Stimulated activated CD4-positive, alpha-beta T cell treated with anti-CD3 and anti-CD28 coated beads, Interleukin-1b, Interleukin-23, amount 100 ng/mL, for 24 hours (primary cell): ENCODE results near the gene PDCD1.
"Not testable (repeated sequence)": the region's sequence is repeated elsewhere in the genome, so short reads cannot be mapped to it uniquely, and the experiment has no call there.

Experiments
- DNase-seq, 4 experiments: peaks; one replicate each; pipeline ENCODE4 v3.0.0-alpha.2; 2020; ENCODE audit warnings: low read depth in 4 of 4, low spot score in 1 of 4

The PDCD1 gene

DNA sequence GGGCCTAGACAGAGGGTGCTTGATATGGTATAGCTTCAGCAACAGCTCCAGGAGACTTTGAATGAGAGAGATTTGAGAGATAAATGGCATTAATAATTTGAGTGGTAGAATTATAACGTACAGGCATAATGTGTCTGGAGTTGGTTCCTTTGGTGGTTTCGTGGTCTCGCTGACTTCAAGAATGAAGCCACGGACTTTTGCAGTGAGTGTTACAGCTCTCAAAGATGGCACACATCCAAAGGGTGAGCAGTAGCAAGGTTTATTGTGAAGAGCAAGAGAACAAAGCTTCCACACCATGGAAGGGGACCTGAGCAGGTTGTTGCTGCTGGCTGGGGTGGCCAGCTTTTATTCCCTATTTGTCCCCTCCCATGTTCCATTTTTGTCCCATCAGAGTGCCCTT, 23.1 kb downstream of the PDCD1 start:
- no peak for DNase-seq

DNA sequence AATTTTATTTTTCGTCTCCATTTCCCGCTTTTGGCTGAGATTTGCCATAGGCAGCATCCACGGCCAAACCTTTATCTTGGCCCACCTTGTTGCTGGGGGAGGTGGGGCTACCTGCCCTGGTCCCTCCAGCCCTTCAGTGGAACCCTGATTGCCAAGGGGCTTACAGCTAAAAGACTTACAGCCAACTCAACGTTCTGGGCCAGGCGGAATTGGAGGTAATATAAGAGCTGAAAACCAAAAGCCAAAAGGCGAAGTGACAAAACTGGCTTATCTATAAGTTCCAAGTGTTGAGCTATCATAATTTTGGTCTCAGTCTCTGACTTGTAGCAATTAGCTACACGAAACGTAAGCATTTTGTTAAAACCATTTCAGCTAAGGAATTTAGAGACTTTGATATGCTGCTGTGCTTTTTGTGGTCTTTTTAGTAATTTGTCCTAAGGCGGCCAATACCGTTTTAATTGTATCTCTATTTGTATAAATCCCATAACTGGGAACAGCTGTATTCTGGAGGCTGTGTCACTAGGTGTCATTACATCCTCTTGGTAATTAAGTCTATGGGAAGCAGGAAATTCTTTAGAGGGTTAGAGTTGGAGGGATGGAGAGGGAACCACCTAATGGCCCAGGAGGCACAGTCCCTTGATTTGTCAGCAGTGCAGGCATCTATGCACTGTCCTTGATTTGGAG, 24.0 kb downstream of the PDCD1 start:
- DNase-seq = no peak

DNA sequence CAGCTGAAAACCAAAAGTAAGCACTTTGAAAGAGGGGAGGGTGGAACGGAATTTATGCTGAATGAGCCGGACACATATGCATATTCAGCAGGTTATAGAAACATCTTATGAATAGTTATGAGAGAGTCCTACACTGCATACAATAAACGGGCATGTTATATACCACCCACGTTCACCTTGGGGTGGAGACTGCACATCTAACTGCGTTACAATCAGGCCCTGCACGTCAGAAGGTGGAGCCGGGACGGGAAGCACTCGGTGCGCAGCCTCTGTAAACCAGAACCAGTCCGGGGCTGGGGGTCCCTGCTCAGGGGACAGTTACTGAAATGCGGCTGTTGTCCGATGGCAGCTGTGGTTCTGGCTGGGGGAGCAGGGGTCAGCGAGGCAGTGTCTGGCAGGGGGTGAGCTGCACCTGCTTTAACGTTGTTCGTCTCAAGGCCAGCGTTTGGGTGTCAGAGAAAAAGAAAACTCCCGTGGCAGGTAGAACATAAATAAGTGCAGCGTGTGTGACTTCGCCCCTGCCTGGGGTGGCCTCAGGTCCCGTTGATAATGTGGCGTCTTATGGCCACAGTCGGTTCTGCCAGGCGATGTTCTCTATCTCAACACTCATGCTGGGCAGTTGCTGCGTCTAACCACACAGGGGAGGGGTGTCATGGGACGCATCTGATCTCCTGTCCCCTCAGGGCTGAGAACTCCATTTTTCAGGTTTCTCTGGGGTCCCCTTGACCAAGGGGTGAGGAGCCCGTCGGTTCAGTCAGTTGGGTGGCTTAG, 24.8 kb downstream of the PDCD1 start:
- DNase-seq = not testable (repeated sequence)

DNA sequence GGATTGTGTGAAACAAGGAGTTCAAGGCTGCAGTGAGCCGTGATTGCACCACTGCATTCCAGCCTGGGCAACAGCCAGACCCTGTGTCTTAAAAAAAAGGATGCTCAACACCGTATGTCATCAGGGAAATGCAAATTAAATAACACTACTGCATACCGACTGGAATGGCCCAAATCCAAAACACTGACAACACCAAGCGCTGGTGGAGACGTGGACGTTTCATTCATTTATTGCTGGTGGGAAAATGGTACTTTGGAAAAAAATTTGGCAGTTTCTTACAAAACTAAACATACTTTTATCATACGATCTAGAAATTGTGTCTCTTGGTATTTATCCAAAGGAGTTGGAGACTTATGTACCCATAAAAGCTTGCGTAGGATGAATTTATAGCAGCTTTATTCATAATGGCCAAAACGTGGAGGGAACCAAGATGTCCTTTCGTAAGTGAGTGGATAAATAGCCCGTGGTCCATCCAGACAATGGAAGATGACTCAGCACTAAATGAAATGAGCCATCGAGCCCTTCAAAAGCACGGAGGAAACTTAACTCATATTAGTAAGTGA, 25.5 kb downstream of the PDCD1 start:
- DNase-seq = no peak

DNA sequence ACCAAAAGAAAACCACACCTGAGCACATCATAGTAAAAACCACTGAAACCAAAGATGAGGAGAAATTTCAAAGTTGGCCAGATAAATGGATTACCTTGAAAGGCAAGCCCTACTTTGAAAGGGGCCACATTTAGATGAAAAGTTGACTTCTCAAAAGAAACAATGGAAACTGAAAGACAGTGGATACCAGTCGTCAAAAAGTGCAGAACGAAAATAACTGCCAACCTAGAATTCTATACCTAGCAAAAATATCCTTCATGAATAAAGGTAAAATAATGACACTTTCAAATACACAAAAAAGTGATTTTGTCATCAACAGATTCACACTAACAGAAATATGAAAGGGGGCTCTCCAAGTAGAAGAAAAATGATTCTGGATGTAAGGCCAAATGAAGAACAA, 31.3 kb downstream of the PDCD1 start:
- DNase-seq = no peak

DNA sequence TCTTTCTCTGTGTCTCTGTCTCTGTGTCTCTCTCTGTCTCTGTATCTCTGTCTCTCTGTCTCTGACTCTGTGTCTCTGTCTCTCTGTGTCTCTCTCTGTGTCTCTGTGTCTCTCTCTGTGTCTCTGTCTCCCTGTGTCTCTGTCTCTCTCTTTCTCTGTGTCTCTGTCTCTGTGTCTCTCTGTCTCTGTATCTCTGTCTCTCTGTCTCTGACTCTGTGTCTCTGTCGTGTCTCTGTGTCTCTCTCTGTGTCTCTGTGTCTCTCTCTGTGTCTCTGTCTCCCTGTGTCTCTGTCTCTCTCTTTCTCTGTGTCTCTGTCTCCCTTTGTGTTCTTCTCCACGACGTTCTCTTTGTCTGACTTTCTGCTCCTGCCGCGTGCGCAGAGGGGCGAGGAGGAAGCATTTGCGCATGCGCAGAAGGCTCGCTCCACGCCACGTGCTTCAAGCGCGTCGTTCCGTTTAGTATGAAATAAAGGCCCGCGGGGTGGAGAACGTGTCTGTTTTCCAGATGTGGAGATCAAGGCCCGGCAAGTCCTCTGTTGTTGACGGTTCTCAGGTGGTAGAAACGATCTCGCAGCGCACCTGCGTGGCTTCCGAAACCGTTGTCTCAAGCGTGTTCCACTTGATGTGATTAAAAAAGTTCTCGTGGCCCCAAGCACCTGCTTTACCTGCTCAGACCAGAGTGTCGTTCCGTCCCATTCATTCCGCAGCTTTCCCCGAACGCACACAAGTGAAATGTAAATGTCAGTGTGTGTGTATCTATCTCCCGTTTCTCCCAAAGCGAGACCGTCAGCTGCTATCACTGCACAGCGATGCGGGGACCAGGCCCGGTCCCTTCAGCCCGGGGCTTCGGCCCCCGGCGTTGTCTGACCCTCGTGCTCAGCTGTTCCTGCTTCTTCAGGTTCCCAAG, 34.9 kb downstream of the PDCD1 start:
- not testable (repeated sequence) for DNase-seq

DNA sequence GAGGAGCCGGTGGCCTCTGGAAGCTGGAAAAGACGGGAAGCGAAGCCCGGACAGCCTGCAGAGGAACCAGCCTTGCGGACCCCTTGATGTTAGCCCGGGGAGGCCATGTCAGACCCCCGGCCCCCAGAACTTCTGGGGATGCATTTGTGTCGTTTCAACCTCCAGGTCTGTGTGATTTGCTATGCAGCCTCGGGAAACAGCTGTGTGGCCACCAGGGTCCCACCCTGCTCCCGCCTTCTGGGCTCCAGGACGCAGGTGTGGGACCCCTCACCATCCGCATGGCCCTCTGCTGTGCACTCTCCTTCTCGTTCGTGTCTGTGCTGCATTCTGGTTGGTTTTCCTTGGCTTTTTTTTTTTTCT, 36.5 kb downstream of the PDCD1 start:
- DNase-seq = no peak

DNA sequence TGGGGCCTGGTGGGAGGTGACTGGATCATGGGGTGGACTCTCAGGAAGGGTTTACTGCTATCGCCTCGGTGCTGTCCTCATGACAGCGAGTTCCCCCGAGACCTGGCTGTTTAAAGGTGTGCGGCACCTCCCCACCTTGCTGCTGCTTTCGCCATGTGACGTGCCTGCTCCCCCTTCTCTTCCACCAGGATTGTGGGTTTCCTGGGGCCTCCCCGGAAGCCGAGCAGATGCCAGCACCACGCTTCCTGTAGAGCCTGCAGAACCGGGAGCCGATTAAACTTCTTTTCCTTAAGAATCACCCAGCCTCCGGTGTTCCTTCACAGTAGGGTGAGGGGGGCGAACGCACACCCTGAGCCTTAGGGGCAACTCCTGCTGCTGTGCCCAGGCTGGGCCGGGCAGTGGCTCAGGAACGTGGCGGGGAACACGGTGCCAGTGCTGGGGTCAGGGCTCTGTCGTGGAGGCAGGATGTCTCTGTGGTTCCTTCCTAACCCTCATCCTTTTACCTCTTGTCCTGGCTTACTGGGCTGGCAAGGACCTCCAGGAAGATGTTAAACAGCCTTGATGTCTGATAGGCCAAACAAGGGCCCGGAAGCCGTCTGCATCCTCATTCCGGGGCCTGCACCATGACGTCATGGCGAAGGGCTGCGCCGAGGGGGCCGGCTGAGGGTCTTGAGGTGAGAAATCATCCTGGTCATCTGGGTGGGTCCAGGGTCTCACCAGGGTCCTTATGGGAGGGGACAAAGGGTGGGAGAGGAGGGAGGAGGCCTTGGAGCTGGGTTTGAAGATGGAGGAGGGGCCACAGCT, 37.0 kb downstream of the PDCD1 start:
- no peak for DNase-seq

DNA sequence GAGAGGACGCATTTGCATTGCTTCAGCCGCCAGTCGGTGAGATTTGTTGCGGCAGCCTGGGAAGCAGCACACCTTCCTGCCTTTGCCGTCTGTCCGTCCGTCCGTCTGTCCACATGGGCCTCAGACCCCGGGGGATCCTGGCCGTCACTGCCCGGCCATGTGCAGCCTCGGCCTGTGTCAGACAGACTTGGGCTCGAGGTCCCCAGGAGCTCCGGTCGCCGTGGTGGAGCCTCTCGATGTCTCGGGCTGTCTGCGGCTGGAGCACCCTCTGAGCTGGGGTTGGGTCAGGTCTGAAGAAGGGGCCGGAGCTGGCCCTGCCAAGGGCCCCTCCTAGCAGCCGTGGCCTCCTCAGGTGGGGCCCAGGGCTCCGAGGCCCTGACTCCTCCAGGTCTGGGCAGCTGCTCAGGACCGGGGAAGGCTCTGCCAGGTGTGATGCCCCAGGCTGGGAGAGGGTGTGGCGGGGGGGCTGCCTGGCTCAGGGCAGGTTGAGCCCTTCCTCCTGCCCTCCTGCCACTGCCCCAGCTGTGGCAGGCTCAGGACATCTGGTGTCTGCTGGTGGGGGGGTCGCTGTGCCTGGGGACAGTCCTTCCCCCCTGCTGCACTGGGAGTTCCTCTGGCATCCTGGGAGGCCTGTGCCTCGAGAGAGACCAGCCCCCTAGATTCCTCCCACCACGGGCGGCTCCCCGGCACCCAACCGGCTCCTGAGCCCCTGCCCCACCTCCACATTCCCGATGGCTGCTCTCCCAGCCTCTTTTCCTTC, 37.9 kb downstream of the PDCD1 start:
- no peak for DNase-seq

DNA sequence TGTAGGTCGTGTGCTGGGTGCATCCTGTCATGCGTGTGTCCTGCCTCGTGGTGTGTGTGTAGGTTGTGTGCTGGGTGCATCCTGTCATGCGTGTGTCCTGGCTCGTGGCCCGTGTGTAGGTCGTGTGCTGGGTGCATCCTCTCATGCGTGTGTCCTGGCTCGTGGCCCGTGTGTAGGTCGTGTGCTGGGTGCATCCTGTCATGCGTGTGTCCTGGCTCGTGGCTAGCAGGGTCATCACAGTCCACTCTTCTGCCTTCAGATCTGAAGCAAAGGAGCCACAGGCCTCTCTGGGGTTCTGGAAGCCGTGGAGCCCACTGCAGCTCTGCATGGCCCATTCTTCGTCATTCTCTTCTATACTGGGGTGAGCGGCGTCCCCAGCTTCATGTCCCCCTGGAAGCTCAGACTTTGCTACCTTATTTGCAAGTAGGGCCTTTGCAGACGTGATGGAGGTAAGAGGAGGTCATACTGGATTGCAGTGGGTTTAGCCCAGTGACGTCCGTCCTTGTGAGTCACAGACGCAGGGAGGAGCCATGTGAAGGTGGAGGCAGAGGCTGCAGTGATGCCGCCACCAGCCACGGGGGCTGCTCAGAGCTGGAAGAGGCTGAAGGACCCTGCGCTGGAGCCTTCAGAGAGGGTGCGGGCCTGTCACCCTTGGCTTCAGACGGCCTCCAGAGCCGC, 38.6 kb downstream of the PDCD1 start:
- DNase-seq = not testable (repeated sequence)

DNA sequence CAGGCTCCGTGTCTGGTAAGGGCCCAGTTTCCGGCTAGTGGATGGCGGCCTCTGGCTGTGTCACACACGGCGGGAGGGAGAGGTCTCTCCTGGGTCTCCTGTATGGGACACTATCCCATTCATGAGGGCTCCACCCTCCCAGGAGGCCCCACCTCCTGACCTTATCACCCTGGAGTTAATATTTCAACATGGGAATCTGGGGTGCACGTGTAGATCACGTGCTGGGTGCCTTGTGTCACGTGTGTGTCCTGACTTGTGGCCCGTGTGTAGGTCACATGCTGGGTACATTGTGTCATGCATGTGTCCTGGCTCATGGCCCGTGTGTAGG, 39.8 kb downstream of the PDCD1 start:
- no peak for DNase-seq

DNA sequence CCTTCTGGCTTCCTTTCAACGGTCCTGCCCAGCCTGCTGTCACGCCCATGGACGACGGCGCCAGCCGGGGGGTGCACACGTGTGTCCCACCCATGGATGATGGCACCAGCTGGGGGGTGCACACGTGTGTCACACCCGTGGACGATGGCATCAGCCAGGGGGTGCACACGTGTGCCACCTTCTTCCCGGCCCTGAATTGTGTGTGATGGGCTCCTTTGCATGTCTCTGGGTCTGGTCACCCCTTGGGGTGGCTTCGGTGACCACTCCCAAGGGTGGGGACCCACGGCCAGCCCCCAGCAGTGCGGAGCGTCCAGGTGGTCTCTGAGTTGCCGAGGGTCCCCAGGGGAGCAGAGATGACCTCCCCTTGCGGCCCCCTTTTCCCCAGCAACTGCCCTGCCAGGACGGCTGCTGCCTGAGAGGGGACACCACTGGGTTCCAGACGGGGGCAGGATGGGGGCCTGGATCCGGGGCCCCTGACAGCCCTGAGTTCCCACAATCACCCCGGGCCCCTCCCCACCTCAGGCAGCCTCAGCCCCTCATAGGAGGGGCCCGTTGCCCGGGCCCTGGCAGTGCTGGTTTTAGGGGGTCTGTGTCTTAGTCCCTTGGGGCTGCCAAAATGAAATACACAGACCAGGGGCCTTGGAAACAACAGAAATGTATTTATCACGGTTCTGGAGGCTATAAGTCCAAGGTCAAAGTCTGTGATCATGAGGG, 40.3 kb downstream of the PDCD1 start:
- no peak for DNase-seq

DNA sequence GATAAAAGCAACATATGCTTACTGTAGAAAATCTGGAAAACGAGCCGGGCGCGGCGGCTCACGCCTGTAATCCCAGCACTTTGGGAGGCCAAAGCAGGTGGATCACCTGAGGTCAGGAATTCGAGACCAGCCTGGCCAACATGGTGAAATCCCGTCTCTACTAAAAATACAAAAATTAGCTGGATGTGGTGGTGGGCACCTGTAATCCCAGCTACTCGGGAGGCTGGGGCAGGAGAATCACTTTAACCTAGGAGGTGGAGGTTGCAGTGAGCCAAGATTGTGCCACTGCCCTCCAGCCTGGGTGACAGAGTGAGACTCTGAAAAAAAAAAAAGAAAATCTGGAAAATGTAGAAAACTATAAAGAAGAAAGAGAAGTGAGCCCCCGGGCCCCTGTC, 40.9 kb downstream of the PDCD1 start:
- DNase-seq = not testable (repeated sequence)

DNA sequence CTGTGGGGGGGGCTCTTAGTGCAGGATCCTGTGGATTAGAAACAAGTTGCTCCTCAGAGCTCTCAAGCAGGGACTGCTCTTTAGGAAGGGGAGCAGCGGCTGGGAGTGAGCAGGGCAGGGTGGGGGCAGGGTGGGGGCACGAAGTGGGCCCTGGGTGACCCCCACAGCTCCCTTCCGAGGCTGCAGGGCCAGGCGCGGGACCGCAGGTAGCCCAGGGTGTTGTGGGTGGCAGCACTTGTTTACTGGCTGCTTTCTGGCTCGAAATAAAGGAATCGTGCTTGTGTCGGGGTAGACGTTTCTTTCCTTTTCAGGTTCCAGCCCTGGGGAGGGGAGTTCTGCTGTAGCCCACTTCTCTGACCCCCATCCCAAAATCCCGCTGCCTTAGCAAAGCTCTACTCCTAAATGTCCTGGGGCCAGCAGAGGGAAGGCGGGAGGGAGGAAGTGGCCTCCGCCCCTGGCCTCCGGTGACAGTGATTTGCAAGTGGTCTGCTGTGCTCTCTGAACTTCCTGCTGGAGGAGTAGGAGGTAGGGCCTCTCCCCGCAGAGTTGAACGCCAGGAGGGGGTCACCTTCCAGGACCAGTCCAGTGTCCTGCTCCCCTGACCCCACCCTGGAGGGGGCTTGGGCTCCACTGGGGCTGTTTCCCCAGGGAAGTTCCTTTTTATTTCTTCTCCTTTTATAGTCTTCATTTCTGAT, 41.4 kb downstream of the PDCD1 start:
- DNase-seq = no peak

DNA sequence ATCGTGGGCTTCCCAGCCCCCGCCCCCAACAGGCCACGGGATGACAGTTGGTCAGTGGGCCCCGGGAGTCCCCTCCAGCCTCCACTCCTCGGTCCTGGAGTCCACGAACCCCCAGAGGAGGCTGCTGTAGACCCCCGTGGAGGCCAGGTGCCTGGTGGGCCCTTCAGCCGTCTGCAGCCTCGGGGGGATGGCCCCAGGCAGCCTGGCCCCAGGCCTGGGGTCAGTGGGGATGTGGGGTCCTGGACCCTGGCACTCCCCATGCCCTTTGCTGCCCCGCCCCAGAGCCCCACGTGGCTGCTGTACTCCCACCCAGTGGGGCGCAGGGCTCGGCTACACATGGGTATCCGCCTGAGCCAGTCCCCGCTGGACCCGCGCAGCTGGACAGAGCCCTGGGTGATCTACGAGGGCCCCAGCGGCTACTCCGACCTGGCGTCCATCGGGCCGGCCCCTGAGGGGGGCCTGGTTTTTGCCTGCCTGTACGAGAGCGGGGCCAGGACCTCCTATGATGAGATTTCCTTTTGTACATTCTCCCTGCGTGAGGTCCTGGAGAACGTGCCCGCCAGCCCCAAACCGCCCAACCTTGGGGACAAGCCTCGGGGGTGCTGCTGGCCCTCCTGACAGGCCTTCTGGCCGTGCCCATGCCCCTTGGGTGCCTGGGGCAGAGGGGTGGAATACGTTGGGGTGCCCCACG, 42.1 kb downstream of the PDCD1 start:
- no peak for DNase-seq

DNA sequence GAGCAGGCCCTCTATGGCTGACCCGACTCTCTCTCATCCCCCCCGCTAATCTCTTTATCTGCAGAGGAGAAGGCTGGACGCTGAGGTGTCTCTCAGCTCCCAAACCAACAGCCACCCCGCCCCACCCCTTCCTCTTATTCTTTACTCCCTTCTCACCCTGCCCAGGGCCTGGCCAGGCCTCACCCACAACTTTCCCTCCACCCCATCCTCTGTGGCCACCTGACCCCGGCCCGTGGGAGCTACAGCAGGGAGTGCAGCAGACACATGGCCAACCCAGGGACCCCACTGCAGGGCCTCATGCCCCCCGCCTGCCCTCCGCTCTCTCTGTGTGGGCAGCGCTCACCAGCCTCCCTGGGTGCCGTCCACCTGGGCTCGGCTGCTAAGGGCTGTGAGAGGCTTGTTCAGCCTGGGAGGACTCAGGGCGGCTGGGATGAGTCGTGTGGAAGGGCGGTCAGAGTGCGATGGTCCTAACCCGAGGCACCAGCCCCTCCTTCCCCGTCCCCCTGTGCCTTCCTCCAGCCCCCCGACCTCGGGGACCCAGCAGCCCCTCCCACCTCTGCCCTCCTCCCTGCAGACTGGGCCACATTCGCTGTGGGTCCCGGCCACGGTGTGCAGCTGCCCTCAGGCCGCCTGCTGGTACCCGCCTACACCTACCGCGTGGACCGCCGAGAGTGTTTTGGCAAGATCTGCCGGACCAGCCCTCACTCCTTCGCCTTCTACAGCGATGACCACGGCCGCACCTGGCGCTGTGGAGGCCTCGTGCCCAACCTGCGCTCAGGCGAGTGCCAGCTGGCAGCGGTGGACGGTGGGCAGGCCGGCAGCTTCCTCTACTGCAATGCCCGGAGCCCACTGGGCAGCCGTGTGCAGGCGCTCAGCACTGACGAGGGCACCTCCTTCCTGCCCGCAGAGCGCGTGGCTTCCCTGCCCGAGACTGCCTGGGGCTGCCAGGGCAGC, 42.9 kb downstream of the PDCD1 start:
- no peak for DNase-seq
